ENCODE measurements around the gene PCDHGA9. TPM values are rescaled to one million over a fixed set of nuclear protein-coding genes. Genes with fewer than 3 reads are reported as not detected.

The PCDHGA9 gene
- polyA plus RNA-seq, 4 donors, result 5.0 to 6.4 (median 5.3) TPM

DNA sequence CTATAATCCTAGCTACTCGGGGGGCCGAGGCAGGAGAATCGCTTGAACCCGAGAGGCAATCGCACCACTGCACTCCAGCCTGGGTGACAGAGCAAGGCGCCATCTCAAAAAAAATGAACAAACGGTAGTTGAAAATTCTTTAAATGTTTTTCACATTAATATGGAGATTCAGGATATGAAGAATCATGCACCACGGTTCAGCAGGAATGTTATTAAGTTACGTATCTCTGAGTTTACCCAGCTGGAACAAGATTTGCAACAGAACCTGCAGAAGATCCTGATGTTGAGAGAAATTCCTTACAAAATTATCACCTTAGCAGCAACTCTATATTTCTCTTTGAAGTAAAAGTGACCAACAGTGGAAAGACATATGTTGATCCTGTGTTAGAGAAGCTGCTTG is 37.8 kb downstream of the PCDHGA9 start:
- DNase-seq (ENCODE audit: low read depth in 4 of 4, low spot score in 2 of 4), result no peak

DNA sequence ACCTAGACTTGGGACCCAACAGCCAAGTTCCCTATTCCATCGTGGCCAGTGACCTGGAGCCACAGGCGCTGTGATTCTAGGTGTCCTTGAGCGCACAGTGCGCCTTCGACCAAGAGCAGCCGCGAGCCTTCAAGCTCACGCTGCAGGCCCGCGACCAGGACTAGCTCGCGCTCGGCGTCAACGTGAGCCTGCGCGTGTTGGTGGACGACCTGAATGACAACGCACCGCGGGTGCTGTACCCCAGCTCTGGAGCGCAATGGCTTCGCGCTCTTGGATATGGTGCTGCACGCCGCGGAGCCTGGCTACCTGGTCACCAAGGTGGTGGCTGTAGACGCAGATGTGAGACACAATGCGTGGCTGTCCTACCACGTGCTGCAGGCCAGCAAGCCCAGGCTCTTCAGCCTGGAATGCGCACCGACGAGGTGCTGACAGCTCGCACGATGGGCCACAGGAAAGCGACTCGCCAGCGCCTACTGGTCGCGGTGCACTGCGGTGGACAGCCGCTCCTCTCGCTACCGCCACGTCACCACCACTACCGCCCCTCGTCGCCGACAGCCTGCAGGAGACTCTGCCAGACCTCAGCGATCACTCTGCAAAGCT is 39.1 kb downstream of the PCDHGA9 start:
- no peak for DNase-seq (ENCODE audit: low read depth in 4 of 4, low spot score in 2 of 4)

Other genes starting within 250 kb of the PCDHGA9 start
- gene PCDHB7, start 230.1 kb upstream of the PCDHGA9 start, polyA plus RNA-seq (ENCODE audit: insufficient read length in 4 of 4), result 1 to 10 TPM; 4.5 to 7.1 (median 5.0) TPM
- gene PCDHB8, start 225.0 kb upstream of the PCDHGA9 start, polyA plus RNA-seq (ENCODE audit: insufficient read length in 4 of 4), result 1 to 10 TPM; 1.5 to 4.5 (median 2.8) TPM
- gene PCDHB16, start 220.4 kb upstream of the PCDHGA9 start, polyA plus RNA-seq (ENCODE audit: insufficient read length in 4 of 4), result 1 to 10 TPM; 4.4 to 8.8 (median 7.3) TPM
- gene PCDHB9, start 215.6 kb upstream of the PCDHGA9 start, polyA plus RNA-seq (ENCODE audit: insufficient read length in 4 of 4), result 1 to 10 TPM; 3.5 to 4.4 (median 4.1) TPM
- 1 to 10 TPM; 5.5 to 9.8 (median 6.6) TPM for gene PCDHB10, start 210.4 kb upstream of the PCDHGA9 start, polyA plus RNA-seq (ENCODE audit: insufficient read length in 4 of 4)
- gene PCDHB11, start 203.2 kb upstream of the PCDHGA9 start, polyA plus RNA-seq (ENCODE audit: insufficient read length in 4 of 4), result 1 to 10 TPM; 4.9 to 6.0 (median 5.6) TPM
- gene PCDHB12, start 194.1 kb upstream of the PCDHGA9 start, polyA plus RNA-seq (ENCODE audit: insufficient read length in 4 of 4), result 1 to 10 TPM; 4.7 to 6.3 (median 5.5) TPM
- gene PCDHB13, start 188.9 kb upstream of the PCDHGA9 start, polyA plus RNA-seq (ENCODE audit: insufficient read length in 4 of 4), result 1 to 10 TPM; 5.0 to 7.6 (median 5.4) TPM
- gene PCDHB14, start 179.4 kb upstream of the PCDHGA9 start, polyA plus RNA-seq (ENCODE audit: insufficient read length in 4 of 4), result 10 to 100 TPM in 2 of 4 donors, 1 to 10 TPM in 2; 8.8 to 10.2 (median 9.8) TPM
- 10 to 100 TPM; 11.1 to 16.0 (median 15.0) TPM for gene PCDHB15, start 157.4 kb upstream of the PCDHGA9 start, polyA plus RNA-seq (ENCODE audit: insufficient read length in 4 of 4)
- gene SLC25A2, start 98.7 kb upstream of the PCDHGA9 start, polyA plus RNA-seq (ENCODE audit: insufficient read length in 4 of 4), result under 1 TPM in 1 of 4 donors, not detected in 3; 0.14 TPM
- gene TAF7, start 82.0 kb upstream of the PCDHGA9 start, polyA plus RNA-seq (ENCODE audit: insufficient read length in 4 of 4), result 100 to 1,000 TPM; 135 to 190 (median 151) TPM
- gene PCDHGA1, start 72.3 kb upstream of the PCDHGA9 start, polyA plus RNA-seq (ENCODE audit: insufficient read length in 4 of 4), result 1 to 10 TPM in 3 of 4 donors, under 1 TPM in 1; 0.93 to 1.0 (median 1.0) TPM
- 1 to 10 TPM; 4.8 to 8.4 (median 7.6) TPM for gene PCDHGA2, start 64.0 kb upstream of the PCDHGA9 start, polyA plus RNA-seq (ENCODE audit: insufficient read length in 4 of 4)
- 1 to 10 TPM; 1.6 to 4.1 (median 3.0) TPM for gene PCDHGA3, start 58.9 kb upstream of the PCDHGA9 start, polyA plus RNA-seq (ENCODE audit: insufficient read length in 4 of 4)
- 1 to 10 TPM; 1.6 to 2.2 (median 1.8) TPM for gene PCDHGB1, start 52.7 kb upstream of the PCDHGA9 start, polyA plus RNA-seq (ENCODE audit: insufficient read length in 4 of 4)
- 1 to 10 TPM; 2.1 to 3.0 (median 2.5) TPM for gene PCDHGA4, start 47.8 kb upstream of the PCDHGA9 start, polyA plus RNA-seq (ENCODE audit: insufficient read length in 4 of 4)
- 1 to 10 TPM; 3.2 to 4.9 (median 3.8) TPM for gene PCDHGB2, start 42.8 kb upstream of the PCDHGA9 start, polyA plus RNA-seq (ENCODE audit: insufficient read length in 4 of 4)
- 1 to 10 TPM; 2.5 to 3.0 (median 2.8) TPM for gene PCDHGA5, start 38.6 kb upstream of the PCDHGA9 start, polyA plus RNA-seq (ENCODE audit: insufficient read length in 4 of 4)
- gene PCDHGB3, start 32.5 kb upstream of the PCDHGA9 start, polyA plus RNA-seq (ENCODE audit: insufficient read length in 4 of 4), result 1 to 10 TPM; 1.9 to 2.9 (median 2.2) TPM
- 1 to 10 TPM; 5.7 to 8.9 (median 7.1) TPM for gene PCDHGA6, start 28.9 kb upstream of the PCDHGA9 start, polyA plus RNA-seq (ENCODE audit: insufficient read length in 4 of 4)
- gene PCDHGA7, start 20.0 kb upstream of the PCDHGA9 start, polyA plus RNA-seq (ENCODE audit: insufficient read length in 4 of 4), result 1 to 10 TPM; 2.0 to 2.6 (median 2.3) TPM
- 1 to 10 TPM; 4.4 to 6.1 (median 5.8) TPM for gene PCDHGB4, start 15.1 kb upstream of the PCDHGA9 start, polyA plus RNA-seq (ENCODE audit: insufficient read length in 4 of 4)
- gene PCDHGA8, start 10.1 kb upstream of the PCDHGA9 start, polyA plus RNA-seq (ENCODE audit: insufficient read length in 4 of 4), result under 1 TPM; 0.46 to 0.55 (median 0.51) TPM
- gene PCDHGB5, start 4.8 kb upstream of the PCDHGA9 start, polyA plus RNA-seq (ENCODE audit: insufficient read length in 4 of 4), result 10 to 100 TPM in 2 of 4 donors, 1 to 10 TPM in 2; 8.8 to 10.6 (median 10.0) TPM
- 1 to 10 TPM; 6.3 to 7.9 (median 7.4) TPM for gene PCDHGB6, start 5.2 kb downstream of the PCDHGA9 start, polyA plus RNA-seq (ENCODE audit: insufficient read length in 4 of 4)
- 1 to 10 TPM; 3.1 to 3.8 (median 3.6) TPM for gene PCDHGA10, start 10.2 kb downstream of the PCDHGA9 start, polyA plus RNA-seq (ENCODE audit: insufficient read length in 4 of 4)
- 10 to 100 TPM; 14.0 to 17.5 (median 14.3) TPM for gene PCDHGB7, start 14.9 kb downstream of the PCDHGA9 start, polyA plus RNA-seq (ENCODE audit: insufficient read length in 4 of 4)
- gene PCDHGA11, start 18.3 kb downstream of the PCDHGA9 start, polyA plus RNA-seq (ENCODE audit: insufficient read length in 4 of 4), result 1 to 10 TPM; 4.6 to 5.6 (median 5.1) TPM
- 1 to 10 TPM; 1.1 to 2.4 (median 1.5) TPM for gene PCDHGA12, start 27.7 kb downstream of the PCDHGA9 start, polyA plus RNA-seq (ENCODE audit: insufficient read length in 4 of 4)
- gene PCDHGC3, start 73.2 kb downstream of the PCDHGA9 start, polyA plus RNA-seq (ENCODE audit: insufficient read length in 4 of 4), result 100 to 1,000 TPM in 3 of 4 donors, 10 to 100 TPM in 1; 88.8 to 152 (median 118) TPM
- gene PCDHGC4, start 82.3 kb downstream of the PCDHGA9 start, polyA plus RNA-seq (ENCODE audit: insufficient read length in 4 of 4), result 1 to 10 TPM; 2.8 to 4.1 (median 3.0) TPM
- 1 to 10 TPM in 1 of 4 donors, under 1 TPM in 3; 0.22 to 1.1 (median 0.55) TPM for gene PCDHGC5, start 86.3 kb downstream of the PCDHGA9 start, polyA plus RNA-seq (ENCODE audit: insufficient read length in 4 of 4)
- 10 to 100 TPM; 63.1 to 75.5 (median 68.4) TPM for gene DIAPH1, start 216.2 kb downstream of the PCDHGA9 start, polyA plus RNA-seq (ENCODE audit: insufficient read length in 4 of 4)
- gene HDAC3, start 234.1 kb downstream of the PCDHGA9 start, polyA plus RNA-seq (ENCODE audit: insufficient read length in 4 of 4), result 100 to 1,000 TPM in 2 of 4 donors, 10 to 100 TPM in 2; 82.6 to 125 (median 106) TPM
- gene RELL2, start 234.2 kb downstream of the PCDHGA9 start, polyA plus RNA-seq (ENCODE audit: insufficient read length in 4 of 4), result 1 to 10 TPM in 2 of 4 donors, under 1 TPM in 2; 0.55 to 2.0 (median 1.2) TPM
- gene FCHSD1, start 248.6 kb downstream of the PCDHGA9 start, polyA plus RNA-seq (ENCODE audit: insufficient read length in 4 of 4), result 10 to 100 TPM in 3 of 4 donors, 1 to 10 TPM in 1; 9.5 to 20.2 (median 14.6) TPM

All from left renal cortex interstitium (tissue), 4 donors.